Measurements from ENCODE around the gene SULT1B1.

Gene SULT1B1

DNA sequence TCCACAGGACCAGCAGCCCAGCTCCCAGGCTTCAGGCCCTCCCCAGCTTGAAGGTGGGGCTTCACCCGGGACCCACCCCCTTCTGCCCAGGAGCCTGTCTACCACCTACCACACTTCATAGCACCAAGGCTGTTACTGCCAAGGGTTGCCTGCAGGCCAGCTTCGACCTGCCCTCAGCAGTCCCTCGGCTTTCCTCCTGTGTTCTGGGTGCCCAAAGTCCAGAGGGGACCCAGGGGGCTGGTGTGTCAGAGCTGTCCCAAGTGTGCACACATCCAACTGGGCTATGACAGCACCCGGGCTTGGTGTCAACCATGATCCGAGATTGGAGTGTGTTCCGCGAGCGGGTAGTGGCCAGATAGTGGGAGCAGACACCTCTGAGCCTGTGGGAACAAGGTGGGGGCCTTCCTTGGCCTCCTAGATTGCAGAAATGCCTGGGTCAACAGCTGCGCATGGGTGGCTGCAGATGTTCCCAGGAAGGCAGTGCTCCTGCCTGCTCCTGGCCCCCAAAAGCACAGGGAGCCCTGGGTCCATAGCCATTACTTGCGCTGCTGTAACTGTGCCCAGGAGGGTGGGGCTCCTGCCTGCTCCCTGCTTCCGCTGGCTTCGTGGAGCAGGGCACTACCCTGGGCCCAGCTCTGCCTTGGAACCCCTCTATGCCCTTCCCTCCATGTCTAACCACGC lies 16.8 kb downstream of the SULT1B1 start:
- H3K27ac ChIP-seq, result no peak overlapping the region
- no peak for TF ChIP-seq CTCF (conservative IDR thresholded peaks at IDR 0.05; ENCODE audit: low read depth)
- no peak for DNase-seq (ENCODE audit: low spot score)
- ChIA-PET POLR2A (ENCODE audit: low non-redundant PET) (no interaction called here), CTCF (no interaction called here)

DNA sequence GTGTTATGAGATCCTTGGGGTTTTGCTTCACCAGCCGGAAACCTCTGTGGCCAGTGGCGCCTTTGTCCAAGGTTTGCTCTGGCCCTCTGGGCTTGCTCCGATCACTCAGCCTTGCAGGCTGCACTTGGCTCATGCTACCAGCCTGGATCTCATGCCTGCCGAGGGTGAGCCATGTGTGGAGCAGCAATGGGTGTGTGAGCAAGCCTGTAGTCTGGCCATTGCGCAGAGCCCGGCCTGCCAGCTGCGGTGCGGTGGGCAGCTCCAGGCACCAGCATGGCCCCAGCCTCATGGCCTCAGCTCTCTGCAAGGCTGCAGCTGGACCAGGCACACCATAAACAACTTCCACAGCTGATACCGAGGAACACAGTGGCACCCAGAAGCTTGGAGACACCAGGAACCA lies 17.8 kb downstream of the SULT1B1 start:
- DNase-seq (ENCODE audit: low spot score), result no peak
- CTCF ChIA-PET, result no interaction called here
- no peak for TF ChIP-seq CTCF (conservative IDR thresholded peaks at IDR 0.05; ENCODE audit: low read depth)
- H3K27ac ChIP-seq, result no peak overlapping the region
- POLR2A ChIA-PET (ENCODE audit: low non-redundant PET), result no interaction called here

GRCh38 chr4:69738872-69739271 lies 21.5 kb downstream of the SULT1B1 start:
- TF ChIP-seq CTCF (conservative IDR thresholded peaks at IDR 0.05; ENCODE audit: low read depth), result no peak
- ChIA-PET CTCF (no interaction called here), POLR2A (ENCODE audit: low non-redundant PET) (no interaction called here)
- DNase-seq (ENCODE audit: low spot score), result no peak
- no peak overlapping the region for H3K27ac ChIP-seq

- no peak overlapping the region for H3K27ac ChIP-seq
- DNase-seq (ENCODE audit: low spot score), result no peak
- TF ChIP-seq CTCF (conservative IDR thresholded peaks at IDR 0.05; ENCODE audit: low read depth), result no peak
- POLR2A ChIA-PET (ENCODE audit: low non-redundant PET), result no interaction called here
- CTCF ChIA-PET, result no interaction called here
These were observed 25.3 kb downstream of the SULT1B1 start for GRCh38 chr4:69735119-69735518.

DNA sequence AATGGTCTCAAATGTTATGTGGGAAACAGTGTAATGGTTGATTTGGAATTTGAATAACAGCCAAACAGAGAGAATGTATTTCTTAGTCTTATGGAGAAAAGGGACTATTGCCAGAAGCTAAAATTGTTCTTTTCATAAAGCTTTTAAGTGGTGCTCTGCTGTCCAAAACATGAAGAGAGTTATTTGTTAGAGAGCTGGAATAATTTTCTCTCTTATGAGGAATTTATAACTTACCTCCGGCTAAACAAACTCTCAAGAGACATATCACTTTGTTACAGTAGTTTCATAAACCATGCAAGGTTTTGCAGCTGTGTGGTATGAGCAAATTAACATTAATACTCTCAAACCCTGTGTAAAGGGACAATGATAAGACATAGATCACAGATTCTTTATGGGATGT lies 28.6 kb downstream of the SULT1B1 start:
- DNase-seq (ENCODE audit: low spot score), result no peak
- no peak overlapping the region for H3K27ac ChIP-seq
- CTCF ChIA-PET, result no interaction called here
- no peak for TF ChIP-seq CTCF (conservative IDR thresholded peaks at IDR 0.05; ENCODE audit: low read depth)
- POLR2A ChIA-PET (ENCODE audit: low non-redundant PET), result no interaction called here

GRCh38 chr4:69731241-69731640 lies 29.2 kb downstream of the SULT1B1 start:
- H3K27ac ChIP-seq, result no peak overlapping the region
- POLR2A ChIA-PET (ENCODE audit: low non-redundant PET), result no interaction called here
- CTCF ChIA-PET, result no interaction called here
- DNase-seq (ENCODE audit: low spot score), result no peak
- no peak for TF ChIP-seq CTCF (conservative IDR thresholded peaks at IDR 0.05; ENCODE audit: low read depth)
